ENCODE results near the gene PINLYP.
A peak's percentile ranks its signal among the peaks of the same experiment; 100 is the strongest.

The PINLYP gene

GRCh38 chr19:43594710-43595604 lies 19.4 kb downstream of the PINLYP start:
- Histone ChIP-seq H3K27me3 (ENCODE audit: insufficient read depth, poor library complexity, severe bottlenecking) (no peaks in the 10 kb centered on the region), H3K27ac (replicated peaks) (peak overlapping the region; percentile 83), H3K4me3 (replicated peaks; ENCODE audit: insufficient read depth, low read length) (peak overlapping the region; percentile 77)
- TF ChIP-seq GABPA (IDR thresholded peaks at IDR 0.05; ENCODE audit: low read depth), result no peak
- TF ChIP-seq CTCF (IDR thresholded peaks at IDR 0.05; ENCODE audit: insufficient read depth, low read length), result peak; percentile 95
- DNase-seq (ENCODE audit: low read depth in 1 of 2, low spot score in 1 of 2), result peak; percentile 61 to 74

GRCh38 chr19:43595605-43595998 lies 20.0 kb downstream of the PINLYP start:
- DNase-seq (ENCODE audit: low read depth in 1 of 2, low spot score in 1 of 2), result no peak
- H3K27ac ChIP-seq (replicated peaks), result peak overlapping the region; percentile 83

GRCh38 chr19:43595999-43596841 lies 20.6 kb downstream of the PINLYP start, which contains the start of the genes IRGQ and ZNF576:
IRGQ (minus strand) TSS chr19:43596134; CDS start chr19:43595338, 796 bp downstream.
ZNF576 (plus strand) TSS chr19:43596595; CDS start chr19:43597109, 514 bp downstream.
- DNase-seq (ENCODE audit: low read depth in 1 of 2, low spot score in 1 of 2), result peak; percentile 98 to 100
- H3K27ac ChIP-seq (replicated peaks), result peak within 1 kb of the TSS; percentile 100
- H3K4me3 ChIP-seq (replicated peaks; ENCODE audit: insufficient read depth, low read length), result peak within 1 kb of the TSS; percentile 77
- TF ChIP-seq SPI1 (IDR thresholded peaks at IDR 0.05; ENCODE audit: borderline replicate concordance, low read depth) (peak; percentile 1; the same call in 1 of the 2 replicates), GABPA (IDR thresholded peaks at IDR 0.05; ENCODE audit: low read depth) (no peak), POLR2AphosphoS5 (IDR thresholded peaks at IDR 0.05; ENCODE audit: low read depth) (peak; percentile 69), CTCF (IDR thresholded peaks at IDR 0.05; ENCODE audit: insufficient read depth, low read length) (no peak), REST (IDR thresholded peaks at IDR 0.05; ENCODE audit: insufficient replicate concordance, low read depth) (no peak)
- no peaks in the 10 kb centered on the region for H3K27me3 ChIP-seq (ENCODE audit: insufficient read depth, poor library complexity, severe bottlenecking)

More at GRCh38 chr19:43595605-43595998, 20.0 kb downstream of the PINLYP start:
- TF ChIP-seq CTCF (IDR thresholded peaks at IDR 0.05; ENCODE audit: insufficient read depth, low read length) (no peak), REST (IDR thresholded peaks at IDR 0.05; ENCODE audit: insufficient replicate concordance, low read depth) (no peak), SPI1 (IDR thresholded peaks at IDR 0.05; ENCODE audit: borderline replicate concordance, low read depth) (no peak), GABPA (IDR thresholded peaks at IDR 0.05; ENCODE audit: low read depth) (no peak), POLR2AphosphoS5 (IDR thresholded peaks at IDR 0.05; ENCODE audit: low read depth) (no peak)
- Histone ChIP-seq H3K4me3 (replicated peaks; ENCODE audit: insufficient read depth, low read length) (peak overlapping the region; percentile 77), H3K27me3 (ENCODE audit: insufficient read depth, poor library complexity, severe bottlenecking) (no peaks in the 10 kb centered on the region)
